ENCODE data around the gene MAP3K10.

Gene MAP3K10

GRCh38 chr19:40233811-40234389, 42.7 kb downstream of the MAP3K10 start:
- DNase-seq (ENCODE audit: low read depth in 2 of 2), result no peak

- no peak for DNase-seq (ENCODE audit: low read depth in 2 of 2)
Observed at GRCh38 chr19:40234429-40235237, 43.4 kb downstream of the MAP3K10 start.

GRCh38 chr19:40235238-40236025, 44.2 kb downstream of the MAP3K10 start:
- no peak for DNase-seq (ENCODE audit: low read depth in 2 of 2)

DNA sequence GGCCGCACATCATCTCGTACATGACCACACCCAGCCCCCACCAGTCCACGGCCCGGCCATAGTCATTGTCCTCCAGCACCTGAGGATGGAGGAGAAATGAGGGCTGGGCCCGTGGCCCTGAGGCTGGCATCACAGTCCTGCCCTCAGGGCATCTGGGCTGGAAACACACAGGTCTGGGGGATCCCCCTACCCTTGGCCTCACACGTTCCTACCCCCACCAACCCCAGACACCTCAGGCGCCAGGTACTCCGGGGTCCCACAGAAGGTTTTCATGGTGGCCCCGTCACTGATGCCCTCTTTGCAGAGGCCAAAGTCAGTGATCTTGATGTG, 44.8 kb downstream of the MAP3K10 start:
- DNase-seq (ENCODE audit: low read depth in 2 of 2), result no peak

DNA sequence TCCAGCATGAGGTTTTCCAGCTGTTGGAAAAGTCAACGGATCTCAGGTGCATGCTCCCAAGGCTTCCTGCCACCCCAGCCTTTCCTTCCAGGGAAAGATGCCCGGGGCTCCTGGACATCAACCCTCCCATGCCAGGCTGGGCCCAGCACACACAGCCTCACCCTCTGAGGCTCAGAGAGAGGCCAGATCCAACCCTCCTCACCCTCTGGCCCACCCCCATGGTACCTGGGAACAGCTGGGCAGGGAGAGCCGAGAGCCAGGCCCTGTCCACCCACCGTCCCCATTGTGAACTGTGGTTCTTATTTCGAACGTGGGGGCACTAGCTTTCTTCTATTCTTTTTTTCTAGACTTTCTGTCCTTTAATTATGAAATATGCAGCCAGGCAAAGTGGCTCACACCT, 45.1 kb downstream of the MAP3K10 start:
- no peak for DNase-seq (ENCODE audit: low read depth in 2 of 2)

- no peak for DNase-seq (ENCODE audit: low read depth in 2 of 2)
Observed at GRCh38 chr19:40237791-40238190, 46.6 kb downstream of the MAP3K10 start.

GRCh38 chr19:40238775-40239174, 47.5 kb downstream of the MAP3K10 start:
- DNase-seq (ENCODE audit: low read depth in 2 of 2), result no peak

GRCh38 chr19:40239415-40240226, 48.4 kb downstream of the MAP3K10 start:
- no peak for DNase-seq (ENCODE audit: low read depth in 2 of 2)

DNA sequence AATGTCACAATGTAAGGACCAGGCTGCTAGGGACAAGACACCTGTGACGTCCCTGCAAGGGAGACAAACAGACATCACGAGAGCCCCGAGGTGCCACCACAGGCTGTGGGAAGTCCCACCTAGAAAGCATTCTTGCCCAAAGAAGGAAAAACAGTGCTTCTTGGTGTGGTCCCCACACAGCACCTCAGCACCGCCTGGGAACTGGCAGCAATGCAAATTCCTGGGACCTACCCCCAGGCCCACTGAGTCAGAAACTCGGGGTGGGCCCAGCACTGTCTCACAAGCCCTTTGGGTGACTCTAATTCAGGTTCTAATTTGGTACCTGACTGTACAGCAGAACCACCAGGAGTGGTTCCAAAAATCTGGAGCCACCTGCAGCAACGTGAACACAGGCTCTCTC, 49.1 kb downstream of the MAP3K10 start:
- DNase-seq (ENCODE audit: low read depth in 2 of 2), result no peak

GRCh38 chr19:40241125-40241808, 50.0 kb downstream of the MAP3K10 start:
- DNase-seq (ENCODE audit: low read depth in 2 of 2), result no peak

GRCh38 chr19:40241809-40242384, 50.7 kb downstream of the MAP3K10 start:
- DNase-seq (ENCODE audit: low read depth in 2 of 2), result no peak

DNA sequence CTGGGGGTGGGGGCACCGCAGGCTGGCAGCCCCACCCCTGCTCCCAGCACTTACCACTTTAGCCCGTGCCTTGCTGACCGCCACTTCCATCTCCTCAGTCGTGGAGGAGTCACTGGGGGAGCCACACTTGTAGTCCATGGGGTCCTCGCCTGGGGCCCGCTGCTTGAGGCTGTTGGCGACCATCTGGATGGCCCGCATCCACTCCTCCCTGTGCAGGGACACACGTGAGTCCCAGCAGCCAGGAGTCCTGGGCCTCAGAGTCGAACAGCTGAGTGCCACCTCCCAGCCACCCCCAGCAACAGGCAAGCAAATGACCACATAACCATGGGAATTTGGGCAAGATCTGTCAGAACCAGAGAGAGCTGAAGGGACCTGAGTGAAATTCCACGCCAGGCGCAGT, 51.3 kb downstream of the MAP3K10 start:
- no peak for DNase-seq (ENCODE audit: low read depth in 2 of 2)

GRCh38 chr19:40243181-40243580, 52.0 kb downstream of the MAP3K10 start:
- no peak for DNase-seq (ENCODE audit: low read depth in 2 of 2)

GRCh38 chr19:40244579-40245317, 53.5 kb downstream of the MAP3K10 start:
- no peak for DNase-seq (ENCODE audit: low read depth in 2 of 2)

DNA sequence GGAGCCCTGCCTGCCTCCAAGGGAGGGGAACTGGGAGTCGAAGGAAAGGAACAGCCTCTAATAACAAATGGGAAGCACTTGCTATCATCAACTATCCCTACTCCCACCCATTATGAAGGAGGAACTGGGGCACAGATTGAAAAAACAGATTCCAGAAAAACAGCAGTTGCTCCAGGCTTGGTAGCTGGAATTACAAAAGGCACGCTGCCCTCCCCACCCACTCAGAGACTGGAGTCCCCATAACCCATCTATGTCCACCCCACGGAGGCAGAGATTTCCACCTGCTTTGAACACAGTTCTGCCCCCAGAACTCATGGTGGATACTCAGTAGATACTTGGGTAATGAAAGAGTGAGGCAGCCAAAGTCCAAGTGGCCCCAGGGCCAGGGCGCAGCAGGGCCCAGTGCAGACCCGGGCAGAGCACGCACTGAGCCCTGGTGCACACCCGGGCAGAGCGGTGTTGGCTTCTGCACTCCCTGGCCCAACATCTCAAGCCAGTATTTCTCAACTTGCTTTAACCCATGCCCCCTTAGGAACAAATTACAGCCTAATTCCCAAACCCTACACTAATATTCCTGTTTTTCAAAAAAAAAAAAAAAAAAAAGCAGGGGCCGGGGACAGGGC, 54.4 kb downstream of the MAP3K10 start:
- no peak for DNase-seq (ENCODE audit: low read depth in 2 of 2)

GRCh38 chr19:40246292-40247073, 55.3 kb downstream of the MAP3K10 start:
- no peak for DNase-seq (ENCODE audit: low read depth in 2 of 2)

DNA sequence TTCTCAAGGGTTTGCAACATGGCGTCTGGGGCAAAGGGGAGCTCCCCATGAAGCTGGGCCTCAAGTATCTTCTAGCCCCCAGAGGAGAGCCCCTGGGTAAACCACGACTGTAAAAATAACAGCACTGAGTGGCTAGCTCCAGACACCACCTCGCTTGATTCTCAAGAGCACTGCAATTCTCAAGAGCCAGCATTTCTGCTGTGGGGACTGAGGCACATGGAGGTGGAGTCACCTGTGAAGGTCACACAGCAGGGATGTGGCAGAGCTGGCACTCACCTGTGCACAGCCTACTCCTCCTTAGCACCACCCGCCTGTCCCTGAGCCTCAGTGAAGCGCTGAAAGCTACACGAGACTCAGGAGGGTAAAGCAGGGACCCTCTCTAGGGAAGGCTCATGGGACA, 56.0 kb downstream of the MAP3K10 start:
- no peak for DNase-seq (ENCODE audit: low read depth in 2 of 2)

DNA sequence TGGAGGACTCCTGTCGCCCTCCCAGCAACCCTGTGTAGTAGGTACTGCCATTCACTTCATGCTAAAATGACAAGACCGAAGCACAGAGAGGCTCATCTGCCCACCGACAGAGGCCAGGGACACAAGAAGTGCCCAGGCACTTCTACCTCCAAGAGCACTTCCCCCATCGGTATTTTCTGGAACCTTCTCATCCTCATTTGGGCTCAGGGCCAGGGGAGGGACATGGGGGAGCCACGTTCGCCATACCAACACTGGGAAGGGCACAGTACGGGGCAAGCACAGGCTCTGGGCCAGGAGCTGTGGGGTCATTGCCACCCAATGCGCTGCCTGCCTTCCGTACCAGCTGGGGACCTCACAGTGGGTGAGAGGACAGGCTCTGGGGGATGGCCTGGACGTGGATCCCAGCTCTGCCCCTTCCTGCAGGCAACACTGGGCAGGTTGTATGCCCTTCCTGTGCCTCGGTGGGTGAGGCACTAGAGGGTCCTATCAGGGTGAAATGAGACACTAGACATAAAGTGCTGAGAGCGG, 56.6 kb downstream of the MAP3K10 start:
- DNase-seq (ENCODE audit: low read depth in 2 of 2), result no peak

DNA sequence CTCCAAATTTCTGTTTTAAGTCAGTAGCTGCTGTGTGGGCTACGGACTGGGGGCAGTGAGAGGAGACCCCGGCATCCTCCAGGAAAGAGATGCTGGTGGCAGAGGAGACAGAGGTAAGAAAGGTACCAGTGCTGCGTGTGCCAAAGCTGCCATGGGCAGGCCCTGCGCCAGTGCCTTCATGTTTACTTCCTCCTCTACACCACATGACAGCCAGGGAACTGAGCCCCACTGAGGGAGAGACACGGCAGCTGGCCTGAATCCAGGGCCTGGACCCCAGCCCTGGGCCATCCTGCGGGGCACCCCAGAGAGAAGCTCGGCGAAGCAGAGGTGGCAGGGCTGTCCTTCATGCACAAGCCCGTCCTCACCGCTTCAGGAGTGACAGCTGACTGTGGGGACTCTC, 58.0 kb downstream of the MAP3K10 start:
- no peak for DNase-seq (ENCODE audit: low read depth in 2 of 2)

Data from stimulated activated CD8-positive, alpha-beta memory T cell treated with anti-CD3 and anti-CD28 coated beads, Interleukin-7, amount 100 ng/mL, for 1 hour (primary cell).